Keratinocyte (primary cell): ENCODE measurements around the gene MS4A15. TPM values are rescaled to one million over a fixed set of nuclear protein-coding genes. Genes with fewer than 3 reads are reported as not detected.

Experiments
- DNase-seq: peaks from one replicate; pipeline ENCODE4 v3.0.0-alpha.2; 2011; ENCODE audit warnings: low read depth, missing footprints, low spot score
- FAIRE-seq: peaks from 2 replicates; lab custom pipeline; 2011; peaks lifted over from hg19 to GRCh38; lab: Jason Lieb, UNC
- H2AFZ ChIP-seq: 2 replicates; pipeline ENCODE4 v1.6.0; 2012; ENCODE audit warnings: low read length, control low read depth, inconsistent platforms; ENCODE audit not compliant: control insufficient read depth
- H3K27ac ChIP-seq: 2 replicates; pipeline ENCODE4 v1.5.1; 2011; ENCODE audit warnings: low read length; ENCODE audit not compliant: control insufficient read depth, insufficient read depth
- H3K27me3 ChIP-seq: 3 replicates; pipeline ENCODE4 v1.6.0; 2011; ENCODE audit warnings: low read length; ENCODE audit not compliant: control insufficient read depth, insufficient read depth; ENCODE audit errors: extremely low read depth
- H3K36me3 ChIP-seq, 2 experiments: 2 replicates in 1 of 2; 3 replicates in 1 of 2; pipeline ENCODE4 v1.5.1; 2011; ENCODE audit warnings: low read length in 2 of 2, mild to moderate bottlenecking in 1 of 2; ENCODE audit not compliant: control insufficient read depth in 2 of 2, insufficient read depth in 2 of 2; ENCODE audit errors: extremely low read depth in 1 of 2
- H3K4me1 ChIP-seq: 3 replicates; pipeline ENCODE4 v1.5.1; 2011; ENCODE audit warnings: low read length; ENCODE audit not compliant: control insufficient read depth, insufficient read depth; ENCODE audit errors: extremely low read depth
- H3K4me2 ChIP-seq: 3 replicates; pipeline ENCODE4 v1.6.0; 2011; ENCODE audit warnings: low read depth, low read length; ENCODE audit not compliant: control insufficient read depth, insufficient read depth; ENCODE audit errors: extremely low read depth
- H3K4me3 ChIP-seq, 3 experiments: fragments of 200-600 bp in 1 of 3; sonication (generic) in 1 of 3; 2 replicates in 2 of 3; 3 replicates in 1 of 3; pipeline ENCODE4 v1.5.1; 2011 to 2016; ENCODE audit warnings: low read length in 3 of 3, mild to moderate bottlenecking in 3 of 3, control low read depth in 2 of 3, inconsistent platforms in 1 of 3, low read depth in 1 of 3, mixed read lengths in 1 of 3, mixed run types in 1 of 3, moderate library complexity in 1 of 3; ENCODE audit not compliant: control insufficient read depth in 2 of 3, insufficient read depth in 2 of 3; ENCODE audit errors: extremely low read depth in 1 of 3
- H3K79me2 ChIP-seq: 2 replicates; pipeline ENCODE4 v1.6.0; 2012; ENCODE audit warnings: low read length; ENCODE audit not compliant: control insufficient read depth, insufficient read depth
- H3K9ac ChIP-seq: 3 replicates; pipeline ENCODE4 v1.6.0; 2011; ENCODE audit warnings: low read length; ENCODE audit not compliant: control insufficient read depth, insufficient read depth; ENCODE audit errors: extremely low read depth
- H3K9me1 ChIP-seq: 3 replicates; pipeline ENCODE4 v1.6.0; 2011; ENCODE audit warnings: low read length; ENCODE audit not compliant: control insufficient read depth, insufficient read depth; ENCODE audit errors: extremely low read depth
- H3K9me3 ChIP-seq: 2 replicates; pipeline ENCODE4 v1.5.1; 2012; ENCODE audit warnings: low read depth, low read length; ENCODE audit not compliant: control insufficient read depth
- H4K20me1 ChIP-seq: 3 replicates; pipeline ENCODE4 v1.6.0; 2011; ENCODE audit warnings: low read length; ENCODE audit not compliant: control insufficient read depth, insufficient read depth; ENCODE audit errors: extremely low read depth
- EZH2 ChIP-seq: IDR thresholded peaks from one replicate; pipeline ENCODE4 v1.6.1; 2012; ENCODE audit warnings: inconsistent platforms, mild to moderate bottlenecking, low read length, moderate library complexity
- dilution Hi-C: fragments of 300-500 bp; cut with MboI; formaldehyde crosslinking; loops from one replicate; pipeline ENCODE4 v1.7.0; 2020; ENCODE audit warnings: low sequenced_read_pairs; ENCODE audit not compliant: extremely low pct_ligation_motif_present
- polyA plus RNA-seq, 5 experiments: library from polyadenylated mRNA; depleted of rRNA in 3 of 5; stranded (reverse) in 3 of 5; stranded (forward) in 1 of 5; unstranded in 1 of 5; fragments of >200 nt; gene quantifications; 1 replicate in 1 of 5; 2 replicates in 3 of 5; 3 replicates in 1 of 5; pipeline versions ENCODE4 v1.2.1 to v1.2.3, GENCODE V29; 2011 to 2012; ENCODE audit warnings: missing spikeins in 2 of 5, low read depth in 1 of 5, low replicate concordance in 1 of 5
- TF ChIP-seq, protein P1 (sequence below), 3 experiments: IDR thresholded peaks in 1 of 3; conservative IDR thresholded peaks in 1 of 3; optimal IDR thresholded peaks in 1 of 3; 2 replicates in 2 of 3; 3 replicates in 1 of 3; pipeline versions ENCODE3 to v1.5.1; 2011; ENCODE audit warnings: low read length in 3 of 3, mild to moderate bottlenecking in 3 of 3, moderate library complexity in 2 of 3, control low read depth in 1 of 3, inconsistent platforms in 1 of 3; ENCODE audit not compliant: insufficient read depth in 2 of 3; ENCODE audit errors: extremely low read depth in 1 of 3

MS4A15 gene
- polyA plus RNA-seq, 1 donor (not counting 4 experiments of a cell fraction or from before 2014, with no cell fraction given), result 0.03 TPM

DNA sequence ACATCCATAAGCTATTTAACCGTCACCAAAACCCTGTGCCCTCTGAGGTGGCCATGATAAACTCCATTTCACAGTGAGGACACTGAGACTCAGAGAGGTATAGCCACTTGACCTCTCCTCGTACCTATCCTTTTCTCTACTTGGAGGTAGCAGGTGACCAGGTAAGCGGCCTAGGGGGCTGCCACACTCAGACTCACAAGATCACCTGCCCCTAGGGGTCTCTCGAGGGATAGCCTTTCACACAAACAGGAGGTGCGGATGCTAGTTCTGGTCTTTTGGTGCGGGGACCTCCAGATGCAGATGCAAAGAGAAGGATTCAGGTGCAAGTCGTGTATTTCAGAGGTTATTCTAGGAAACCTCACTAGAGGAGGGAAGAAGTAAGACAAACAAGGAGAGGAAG lies 17.6 kb upstream of the MS4A15 start:
- no peak for FAIRE-seq

DNA sequence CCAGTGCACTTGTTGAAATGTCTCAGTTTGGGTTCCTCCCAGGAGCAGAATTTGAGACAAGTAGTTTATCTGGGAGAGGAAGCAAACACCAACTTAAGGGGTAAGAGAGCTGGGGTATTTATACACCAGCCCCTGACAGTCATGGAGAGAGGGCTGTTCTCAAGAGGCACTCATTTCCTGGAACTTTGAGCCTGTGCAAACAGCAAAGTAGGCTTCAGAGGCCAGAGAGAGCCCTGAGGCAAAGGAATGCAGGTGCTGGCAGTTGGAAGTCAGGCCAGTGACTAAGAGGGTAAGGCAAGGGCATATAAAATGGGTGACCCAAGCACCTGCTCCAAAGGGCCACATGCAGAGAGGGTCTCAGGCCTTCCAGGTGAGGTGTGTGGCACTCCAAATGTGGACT lies 16.1 kb upstream of the MS4A15 start:
- dilution Hi-C loops, result no loop called here
- Histone ChIP-seq H3K9me1 (no peaks in the 10 kb centered on the region), H3K79me2 (no peaks in the 10 kb centered on the region), H3K4me1 (no peaks in the 10 kb centered on the region), H3K4me2 (no peak overlapping the region), H2AFZ (no peak overlapping the region), H3K36me3 (no peaks in the 10 kb centered on the region), H3K27me3 (no peaks in the 10 kb centered on the region), H3K4me3 (no peak overlapping the region), H3K9me3 (no peaks in the 10 kb centered on the region), H4K20me1 (no peaks in the 10 kb centered on the region), H3K27ac (no peak overlapping the region), H3K9ac (no peak overlapping the region)
- no peak for TF ChIP-seq EZH2
- TF ChIP-seq, protein P1, sequence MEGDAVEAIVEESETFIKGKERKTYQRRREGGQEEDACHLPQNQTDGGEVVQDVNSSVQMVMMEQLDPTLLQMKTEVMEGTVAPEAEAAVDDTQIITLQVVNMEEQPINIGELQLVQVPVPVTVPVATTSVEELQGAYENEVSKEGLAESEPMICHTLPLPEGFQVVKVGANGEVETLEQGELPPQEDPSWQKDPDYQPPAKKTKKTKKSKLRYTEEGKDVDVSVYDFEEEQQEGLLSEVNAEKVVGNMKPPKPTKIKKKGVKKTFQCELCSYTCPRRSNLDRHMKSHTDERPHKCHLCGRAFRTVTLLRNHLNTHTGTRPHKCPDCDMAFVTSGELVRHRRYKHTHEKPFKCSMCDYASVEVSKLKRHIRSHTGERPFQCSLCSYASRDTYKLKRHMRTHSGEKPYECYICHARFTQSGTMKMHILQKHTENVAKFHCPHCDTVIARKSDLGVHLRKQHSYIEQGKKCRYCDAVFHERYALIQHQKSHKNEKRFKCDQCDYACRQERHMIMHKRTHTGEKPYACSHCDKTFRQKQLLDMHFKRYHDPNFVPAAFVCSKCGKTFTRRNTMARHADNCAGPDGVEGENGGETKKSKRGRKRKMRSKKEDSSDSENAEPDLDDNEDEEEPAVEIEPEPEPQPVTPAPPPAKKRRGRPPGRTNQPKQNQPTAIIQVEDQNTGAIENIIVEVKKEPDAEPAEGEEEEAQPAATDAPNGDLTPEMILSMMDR (optimal IDR thresholded peaks at IDR 0.05 in 1 of 3, IDR thresholded peaks at IDR 0.05 in 1 of 3, conservative IDR thresholded peaks at IDR 0.05 in 1 of 3; ENCODE audit: extremely low read depth in 1 of 3, insufficient read depth in 2 of 3, low read length in 3 of 3), result no peak
- DNase-seq (no peak), FAIRE-seq (no peak)

More for the DNA sequence above, 17.6 kb upstream of the MS4A15 start:
- Histone ChIP-seq H2AFZ (no peak overlapping the region), H3K36me3 (no peaks in the 10 kb centered on the region), H3K9me3 (no peaks in the 10 kb centered on the region), H3K4me1 (no peaks in the 10 kb centered on the region), H3K79me2 (no peaks in the 10 kb centered on the region), H3K4me2 (no peak overlapping the region), H3K27ac (no peak overlapping the region), H3K9me1 (no peaks in the 10 kb centered on the region), H3K9ac (no peak overlapping the region), H3K27me3 (no peaks in the 10 kb centered on the region), H4K20me1 (no peaks in the 10 kb centered on the region), H3K4me3 (no peak overlapping the region)
- TF ChIP-seq, protein P1 (optimal IDR thresholded peaks at IDR 0.05 in 1 of 3, IDR thresholded peaks at IDR 0.05 in 1 of 3, conservative IDR thresholded peaks at IDR 0.05 in 1 of 3; ENCODE audit: extremely low read depth in 1 of 3, insufficient read depth in 2 of 3, low read length in 3 of 3), result no peak
- no peak for TF ChIP-seq EZH2
- dilution Hi-C loops, result no loop called here
- DNase-seq, result no peak
